GM12878 (cell line): Measurements from ENCODE around the gene SOX9.

Source experiments
- CHD4 ChIP-seq: fragments of 200-600 bp; sonication (generic); IDR thresholded peaks from 2 replicates; pipeline ENCODE4 v1.6.1; 2016; ENCODE audit warnings: mild to moderate bottlenecking
- CTCF ChIP-seq, 3 experiments: IDR thresholded peaks in 2 of 3; conservative IDR thresholded peaks in 1 of 3; 2 replicates each; pipeline ENCODE4 v1.5.1; 2011; ENCODE audit warnings: low read depth in 3 of 3, low read length in 3 of 3, mild to moderate bottlenecking in 3 of 3, control low read depth in 2 of 3, moderate library complexity in 2 of 3, inconsistent platforms in 1 of 3, mixed read lengths in 1 of 3; ENCODE audit not compliant: control insufficient read depth in 2 of 3, insufficient read depth in 1 of 3; ENCODE audit errors: extremely low read depth in 1 of 3
- HSF1 ChIP-seq: fragments of 150-350 bp; IDR thresholded peaks from 2 replicates; pipeline ENCODE4 v1.6.1; 2014; ENCODE audit warnings: mild to moderate bottlenecking, low read depth, low read length
- SIX5 ChIP-seq: IDR thresholded peaks from 2 replicates; pipeline ENCODE4 v1.6.1; 2011; ENCODE audit warnings: mild to moderate bottlenecking, low read depth, low read length, moderate library complexity; ENCODE audit not compliant: severe bottlenecking

DNA sequence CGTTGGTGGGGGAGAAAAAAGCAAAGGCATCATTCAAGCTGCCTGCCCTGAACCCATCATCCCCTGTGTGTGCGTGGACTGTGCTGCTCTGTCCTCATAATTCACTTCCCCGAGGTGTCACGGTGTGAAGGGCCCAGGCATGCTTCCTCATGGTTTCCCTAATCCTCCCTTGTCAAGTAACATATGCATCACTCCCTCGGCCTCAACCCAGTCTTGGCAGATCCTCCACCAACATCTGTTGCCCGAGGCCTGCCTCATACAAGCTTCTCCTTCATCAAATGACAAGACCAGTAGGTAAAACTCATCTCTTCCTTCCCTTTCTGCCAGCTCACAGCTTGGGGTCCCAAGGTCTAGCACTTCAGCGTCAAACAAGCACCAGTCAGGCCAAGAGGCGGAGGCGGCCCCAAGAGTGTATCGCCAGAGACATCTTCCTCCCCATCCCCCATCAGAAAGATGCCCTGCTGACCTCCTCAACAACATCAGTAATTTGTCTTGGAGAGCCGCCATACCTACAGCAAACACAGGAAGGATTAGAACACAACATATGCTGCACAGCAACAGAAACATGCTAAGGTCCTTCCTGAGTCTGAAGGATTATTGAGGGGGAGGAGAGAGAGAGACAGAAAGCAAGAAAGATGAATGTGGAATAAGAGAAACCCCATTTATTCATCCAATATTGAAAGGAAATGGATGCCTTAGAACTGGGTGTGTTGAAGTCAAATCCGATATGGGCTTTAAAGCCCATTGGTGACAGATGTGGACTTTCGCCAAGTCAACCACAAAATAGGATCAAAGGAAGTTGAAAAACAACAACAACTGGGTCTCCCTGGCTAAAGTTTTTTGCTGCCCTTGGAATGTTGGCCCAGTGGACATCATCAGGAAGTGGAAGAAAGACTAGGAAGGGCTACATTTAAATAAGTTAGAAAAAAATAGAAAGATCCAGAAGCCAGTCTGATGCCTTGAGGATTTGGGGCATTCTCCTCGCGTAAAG, 38.4 kb downstream of the SOX9 start:
- TF ChIP-seq SIX5 (no peak), CTCF (IDR thresholded peaks at IDR 0.05 in 2 of 3, conservative IDR thresholded peaks at IDR 0.05 in 1 of 3; ENCODE audit: control insufficient read depth in 2 of 3, extremely low read depth in 1 of 3, insufficient read depth in 1 of 3, low read depth in 3 of 3, low read length in 3 of 3) (no peak), HSF1 (no peak), CHD4 (no peak)
